HepG2 (cell line): ENCODE data around the gene AMOTL1. TPM values are rescaled to one million over a fixed set of nuclear protein-coding genes. Genes with fewer than 3 reads are reported as not detected.

Experiments
- ATAC-seq: fragments of 200-7000 bp; cut with Tn5 transposase; 3 replicates; pipeline ENCODE4 v1.9.1; 2020; ENCODE audit warnings: mild to moderate bottlenecking, moderate library complexity
- BruUV-seq: library from RNA; stranded (reverse); fragments of 400-500 nt; replicated peaks from 2 replicates; lab custom pipeline; 2021; lab: Mats Ljungman, UMichigan
- CTCF ChIA-PET: fragments of 300-600 bp; formaldehyde crosslinking; extraction: SDS; loops from one replicate; lab custom pipeline; 2021; ENCODE audit warnings: low total read pairs, inconsistent platforms, low intra/inter-chr PET ratio; lab: Yijun Ruan, JAX
- POLR2A ChIA-PET: fragments of 350-600 bp; sonication (Branson Sonifier 250); formaldehyde crosslinking; loops from one replicate; lab custom pipeline; 2020; ENCODE audit warnings: antibody characterized with exemption, inconsistent platforms; lab: Yijun Ruan, JAX
- DNase-seq: peaks from one replicate; pipeline ENCODE4 v3.0.0-alpha.2; 2015; ENCODE audit warnings: low spot score
- FAIRE-seq: peaks from 3 replicates; lab custom pipeline; 2011; peaks lifted over from hg19 to GRCh38; lab: Jason Lieb, UNC
- H2AFZ ChIP-seq: one replicate; pipeline ENCODE4 v1.6.1; 2011; ENCODE audit warnings: low read length, inconsistent platforms
- H3K27ac ChIP-seq: fragments of 300-600 bp; 3 replicates; pipeline ENCODE4 v1.8.0; 2011; ENCODE audit warnings: mixed run types, mild to moderate bottlenecking, mixed read lengths, low read length, inconsistent platforms; ENCODE audit not compliant: insufficient read depth; ENCODE audit errors: extremely low read length
- H3K27me3 ChIP-seq, 2 experiments: fragments of 200-600 bp in 1 of 2; 2 replicates in 1 of 2; 3 replicates in 1 of 2; pipeline versions ENCODE4 v1.6.0 to v1.8.0; 2011; ENCODE audit warnings: low read length in 2 of 2, mild to moderate bottlenecking in 2 of 2, moderate library complexity in 2 of 2, inconsistent platforms in 1 of 2; ENCODE audit not compliant: insufficient read depth in 2 of 2, control insufficient read depth in 1 of 2
- H3K36me3 ChIP-seq, 2 experiments: fragments of 200-600 bp in 1 of 2; replicated peaks in 1 of 2; 2 replicates in 1 of 2; 3 replicates in 1 of 2; pipeline versions ENCODE4 v1.5.1 to v1.8.0; 2011; ENCODE audit warnings: low read length in 2 of 2, inconsistent platforms in 1 of 2; ENCODE audit not compliant: insufficient read depth in 2 of 2, control insufficient read depth in 1 of 2
- H3K4me1 ChIP-seq: 2 replicates; pipeline ENCODE4 v1.5.1; 2012; ENCODE audit warnings: low read length, inconsistent platforms; ENCODE audit not compliant: insufficient read depth
- H3K4me2 ChIP-seq: 2 replicates; pipeline ENCODE4 v1.6.0; 2011; ENCODE audit warnings: low read depth, low read length, inconsistent platforms
- H3K4me3 ChIP-seq, 3 experiments: fragments of 200-600 bp in 1 of 3; sonication (generic), shearing (Covaris generic) in 1 of 3; replicated peaks in 1 of 3; 2 replicates each; pipeline ENCODE4 v1.5.1; 2011 to 2016; ENCODE audit warnings: low read length in 3 of 3, inconsistent platforms in 2 of 3, low read depth in 2 of 3, mild to moderate bottlenecking in 2 of 3, control low read depth in 1 of 3, mixed read lengths in 1 of 3; ENCODE audit not compliant: insufficient read depth in 1 of 3
- H3K79me2 ChIP-seq: one replicate; pipeline ENCODE4 v1.6.1; 2011; ENCODE audit warnings: low read length, inconsistent platforms; ENCODE audit not compliant: insufficient read depth
- H3K9ac ChIP-seq: 2 replicates; pipeline ENCODE4 v1.6.0; 2011; ENCODE audit warnings: mild to moderate bottlenecking, low read depth, low read length, inconsistent platforms; ENCODE audit not compliant: insufficient read depth
- H3K9me3 ChIP-seq: 2 replicates; pipeline ENCODE4 v1.5.1; 2012; ENCODE audit warnings: mild to moderate bottlenecking, low read length
- H4K20me1 ChIP-seq: 2 replicates; pipeline ENCODE4 v1.6.0; 2011; ENCODE audit warnings: inconsistent platforms, mild to moderate bottlenecking, low read length, moderate library complexity; ENCODE audit not compliant: insufficient read depth
- GMEB1 ChIP-seq: sonication (generic); formaldehyde crosslinking; IDR thresholded peaks from 2 replicates; pipeline ENCODE4 v1.5.1; 2020; ENCODE audit warnings: missing genetic modification reagents, mild to moderate bottlenecking, borderline replicate concordance
- HOXA3 ChIP-seq: sonication (generic); formaldehyde crosslinking; IDR thresholded peaks from 2 replicates; pipeline ENCODE4 v1.5.0; 2020; ENCODE audit warnings: missing genetic modification reagents
- KDM4B ChIP-seq: sonication (generic); formaldehyde crosslinking; IDR thresholded peaks from 2 replicates; pipeline ENCODE4 v1.4.0; 2020; ENCODE audit warnings: missing genetic modification reagents
- NFE2 ChIP-seq: sonication (generic); formaldehyde crosslinking; IDR thresholded peaks from 2 replicates; pipeline ENCODE4 v1.4.0; 2020; ENCODE audit warnings: missing genetic modification reagents
- PRMT3 ChIP-seq: sonication (generic); formaldehyde crosslinking; IDR thresholded peaks from 2 replicates; pipeline ENCODE4 v1.8.1; 2022; ENCODE audit warnings: low read depth, mild to moderate bottlenecking, moderate library complexity, missing genetic modification reagents, borderline replicate concordance
- SALL1 ChIP-seq: sonication (generic); formaldehyde crosslinking; IDR thresholded peaks from 2 replicates; pipeline ENCODE4 v1.8.0; 2022; ENCODE audit warnings: mild to moderate bottlenecking, missing genetic modification reagents
- SP4 ChIP-seq: sonication (generic); formaldehyde crosslinking; IDR thresholded peaks from 2 replicates; pipeline ENCODE4 v1.8.1; 2023; ENCODE audit warnings: mild to moderate bottlenecking, missing genetic modification reagents
- ZBTB1 ChIP-seq: sonication (generic); formaldehyde crosslinking; IDR thresholded peaks from 2 replicates; pipeline ENCODE4 v1.4.0; 2020; ENCODE audit warnings: missing genetic modification reagents, borderline replicate concordance
- ZFP36 ChIP-seq: fragments of 150-350 bp; IDR thresholded peaks from 2 replicates; pipeline ENCODE4 v1.6.1; 2018; ENCODE audit warnings: borderline replicate concordance, low read length, low read depth; ENCODE audit not compliant: partially characterized antibody
- ZFP82 ChIP-seq: sonication (generic); formaldehyde crosslinking; IDR thresholded peaks from 2 replicates; pipeline ENCODE4 v1.5.1; 2020; ENCODE audit warnings: mild to moderate bottlenecking, missing genetic modification reagents, borderline replicate concordance
- ZMYM2 ChIP-seq: sonication (generic); formaldehyde crosslinking; IDR thresholded peaks from 2 replicates; pipeline ENCODE4 v1.8.0; 2022; ENCODE audit warnings: mild to moderate bottlenecking, missing genetic modification reagents
- ZNF121 ChIP-seq: sonication (generic); formaldehyde crosslinking; IDR thresholded peaks from 2 replicates; pipeline ENCODE4 v1.5.0; 2020; ENCODE audit warnings: mild to moderate bottlenecking, missing genetic modification reagents
- ZNF407 ChIP-seq: sonication (generic); formaldehyde crosslinking; IDR thresholded peaks from one replicate; pipeline ENCODE4 v1.5.1; 2020; ENCODE audit warnings: mild to moderate bottlenecking, missing genetic modification reagents; ENCODE audit errors: not compliant biosample characterization
- ZNF468 ChIP-seq: sonication (generic); formaldehyde crosslinking; IDR thresholded peaks from 2 replicates; pipeline ENCODE4 v1.8.0; 2022; ENCODE audit warnings: mild to moderate bottlenecking, moderate library complexity, missing genetic modification reagents
- ZNF562 ChIP-seq: sonication (generic); formaldehyde crosslinking; IDR thresholded peaks from 2 replicates; pipeline ENCODE4 v1.8.0; 2022; ENCODE audit warnings: missing genetic modification reagents, borderline replicate concordance
- WGBS: methylation state at CpG from one replicate; pipeline ENCODE4 v1.1.6; 2017; ENCODE audit warnings: low lambda C conversion rate; 5-methylcytosine and 5-hydroxymethylcytosine counted together
- in situ Hi-C: cut with HindIII; loops from 2 replicates; pipeline ENCODE4 v1.10.0; 2017; ENCODE audit warnings: low pct_unique_long_range_greater_than_20kb; ENCODE audit not compliant: extremely low pct_ligation_motif_present
- intact Hi-C: fragments of 100-400 bp; cut with micrococcal nuclease; formaldehyde crosslinking; loops from one replicate; pipeline ENCODE4 v1.10.0; 2022; ENCODE audit not compliant: unreplicated experiment
- polyA plus RNA-seq, 8 experiments: library from polyadenylated mRNA; depleted of rRNA in 3 of 8; stranded (reverse) in 7 of 8; unstranded in 1 of 8; fragments of >200 nt; fragmentation: Illumina TruSeq in 4 of 8; extraction: Trizol in 4 of 8; gene quantifications; 2 replicates each; pipeline versions ENCODE4 v1.2.1 to v1.2.3, GENCODE V29; 2011 to 2016; ENCODE audit warnings: low read depth in 4 of 8, missing spikeins in 1 of 8, mixed read lengths in 1 of 8; ENCODE audit not compliant: insufficient read depth in 1 of 8
- total RNA-seq, 5 experiments: library from RNA; depleted of rRNA; stranded (reverse); fragments of >200 nt; fragmentation: Illumina TruSeq; extraction: Trizol; gene quantifications; 2 replicates each; pipeline ENCODE4 v1.2.3, GENCODE V29; 2016; ENCODE audit warnings: low read depth in 1 of 5

AMOTL1 gene
- total and polyA plus RNA-seq, 2 of the 13 experiments (the other 11 are each of a cell fraction or from before 2014, with no cell fraction given) = 0.01 to 0.20 TPM

- no TSS peak for BruUV-seq
- in situ Hi-C loops = no loop called here
- no peaks in the 10 kb centered on the region for H4K20me1 ChIP-seq
- no peaks in the 10 kb centered on the region for H3K9me3 ChIP-seq
- intact Hi-C loops = no loop called here
- WGBS = 0% methylated on average over 1 of the region's 1 CpG
- FAIRE-seq (no peak), DNase-seq (no peak), ATAC-seq (no peak)
- H3K4me2 ChIP-seq = no peak overlapping the region
- ChIA-PET CTCF (no interaction called here), POLR2A (no interaction called here)
- no peak overlapping the region for H2AFZ ChIP-seq
- H3K36me3 ChIP-seq = no peaks in the 10 kb centered on the region
- H3K27me3 ChIP-seq = no peaks in the 10 kb centered on the region
- H3K27ac ChIP-seq = no peak overlapping the region
- no peak overlapping the region for H3K4me3 ChIP-seq
- H3K4me1 ChIP-seq = no peaks in the 10 kb centered on the region
- no peak overlapping the region for H3K9ac ChIP-seq
- no peaks in the 10 kb centered on the region for H3K79me2 ChIP-seq
- no peak for TF ChIP-seq KDM4B (CRISPR knock-in tag)
- no peak for TF ChIP-seq ZBTB1 (CRISPR knock-in tag)
- no peak for TF ChIP-seq ZMYM2 (CRISPR knock-in tag)
- TF ChIP-seq HOXA3 = no peak
- no peak for TF ChIP-seq SALL1 (CRISPR knock-in tag)
- TF ChIP-seq NFE2 (CRISPR knock-in tag) = no peak
- no peak for TF ChIP-seq ZFP36
- TF ChIP-seq ZNF468 (CRISPR knock-in tag) = no peak
- TF ChIP-seq GMEB1 (CRISPR knock-in tag) = no peak
- no peak for TF ChIP-seq ZNF407
- TF ChIP-seq ZFP82 (CRISPR knock-in tag) = no peak
- no peak for TF ChIP-seq PRMT3 (CRISPR knock-in tag)
- TF ChIP-seq ZNF562 (CRISPR knock-in tag) = no peak
- no peak for TF ChIP-seq SP4 (CRISPR knock-in tag)
- TF ChIP-seq ZNF121 (CRISPR knock-in tag) = no peak
Observed at GRCh38 chr11:94753630-94754029, 14.5 kb upstream of the AMOTL1 start.
